Common myeloid progenitor, CD34-positive (primary cell): Measurements from ENCODE around the gene ZFC3H1.
"Not testable (repeated sequence)": the region's sequence is repeated elsewhere in the genome, so short reads cannot be mapped to it uniquely, and the experiment has no call there.

ENCODE experiments used
- CTCF ChIA-PET: fragments of 350-600 bp; sonication (Branson Sonifier 250); formaldehyde crosslinking; loops from one replicate; lab custom pipeline; 2021; ENCODE audit warnings: antibody characterized with exemption; lab: Charles Lee
- POLR2A ChIA-PET: fragments of 350-600 bp; sonication (Branson Sonifier 250); formaldehyde crosslinking; loops from one replicate; lab custom pipeline; 2021; ENCODE audit warnings: antibody characterized with exemption; lab: Charles Lee
- DNase-seq, 3 donors: peaks; one replicate each; pipeline versions ENCODE4 v3.0.0 to v3.0.0-alpha.2; 2013
- H3K27ac ChIP-seq, 2 experiments: 1 replicate in 1 of 2; 2 replicates in 1 of 2; pipeline ENCODE4 v1.7.0; 2013; ENCODE audit warnings: inconsistent platforms in 2 of 2, low read length in 2 of 2, mild to moderate bottlenecking in 2 of 2, low read depth in 1 of 2, moderate library complexity in 1 of 2; ENCODE audit not compliant: severe bottlenecking in 2 of 2, insufficient read depth in 1 of 2, poor library complexity in 1 of 2
- H3K27me3 ChIP-seq, 5 experiments: replicated peaks in 2 of 5; 1 replicate in 3 of 5; 2 replicates in 2 of 5; pipeline versions ENCODE4 v1.6.1 to v1.7.0; 2013; ENCODE audit warnings: low read length in 4 of 5, mild to moderate bottlenecking in 2 of 5, moderate library complexity in 2 of 5, inconsistent platforms in 1 of 5; ENCODE audit not compliant: insufficient read depth in 5 of 5, control insufficient read depth in 4 of 5
- H3K36me3 ChIP-seq, 4 experiments: 1 replicate in 2 of 4; 2 replicates in 2 of 4; pipeline versions ENCODE4 v1.6.1 to v1.7.0; 2013; ENCODE audit warnings: low read length in 3 of 4, control low read depth in 1 of 4, mild to moderate bottlenecking in 1 of 4; ENCODE audit not compliant: control insufficient read depth in 4 of 4, insufficient read depth in 4 of 4
- H3K4me1 ChIP-seq, 4 experiments: 1 replicate in 3 of 4; 2 replicates in 1 of 4; pipeline versions ENCODE4 v1.6.1 to v1.7.1; 2013; ENCODE audit warnings: low read length in 3 of 4, mild to moderate bottlenecking in 3 of 4, control low read depth in 1 of 4, inconsistent platforms in 1 of 4, moderate library complexity in 1 of 4; ENCODE audit not compliant: control insufficient read depth in 4 of 4, insufficient read depth in 4 of 4; ENCODE audit errors: control extremely low read depth in 1 of 4
- H3K4me3 ChIP-seq, 7 experiments: 1 replicate in 4 of 7; 2 replicates in 3 of 7; pipeline versions ENCODE4 v1.5.1 to v1.7.0; 2013; ENCODE audit warnings: mild to moderate bottlenecking in 7 of 7, low read length in 6 of 7, moderate library complexity in 6 of 7, inconsistent platforms in 2 of 7, low read depth in 2 of 7, control low read depth in 1 of 7; ENCODE audit not compliant: insufficient read depth in 4 of 7, control insufficient read depth in 1 of 7; ENCODE audit errors: extremely low read depth in 1 of 7
- H3K9me3 ChIP-seq, 5 experiments: 1 replicate in 4 of 5; 2 replicates in 1 of 5; pipeline versions ENCODE4 v1.6.1 to v1.7.1; 2013; ENCODE audit warnings: low read length in 4 of 5, mild to moderate bottlenecking in 2 of 5, inconsistent platforms in 1 of 5, low read depth in 1 of 5, moderate library complexity in 1 of 5; ENCODE audit not compliant: control insufficient read depth in 4 of 5, insufficient read depth in 2 of 5; ENCODE audit errors: control extremely low read depth in 1 of 5
- WGBS: methylation state at CpG from one replicate; pipeline ENCODE4 v1.1.5; 2013; ENCODE audit not compliant: insufficient coverage; 5-methylcytosine and 5-hydroxymethylcytosine counted together

ZFC3H1 gene

GRCh38 chr12:71688961-71689570 is 25.4 kb upstream of the ZFC3H1 start:
- WGBS: 100% methylated on average over 2 of the region's 5 CpGs
- no peak for DNase-seq
- Histone ChIP-seq H3K4me1 (peaks cover 9 to 33% (median 15%) of the 10 kb centered on the region in 4 experiments), H3K4me3 (no peak overlapping the region), H3K36me3 (peaks cover 0 to 2% (median 0%) of the 10 kb centered on the region in 4 experiments), H3K27ac (no peak overlapping the region), H3K9me3 (no peaks in the 10 kb centered on the region), H3K27me3 (no peaks in the 10 kb centered on the region)
- POLR2A ChIA-PET: no interaction called here
- CTCF ChIA-PET: interaction anchor here (1.1 kb wide), 1 partner anchor 26 kb away, joined by 3 read pairs; the partner anchor contains the start of gene ZFC3H1

- H3K36me3 ChIP-seq, H3K27me3 ChIP-seq, H3K9me3 ChIP-seq, POLR2A ChIA-PET, DNase-seq: not testable (repeated sequence)
- H3K4me1 ChIP-seq: peaks cover 9 to 36% (median 15%) of the 10 kb centered on the region in 4 experiments
- 70% methylated on average over 2 of the region's 11 CpGs for WGBS
- CTCF ChIA-PET: interaction anchor here (0.9 to 5.1 kb wide), 3 partner anchors 23 to 150 kb away, joined by 3 to 37 read pairs (median 30); partner anchors contain the start of genes THAP2 and ZFC3H1
- peak overlapping the region in 5 of 7 experiments; percentile 80 to 90 (median 86) for H3K4me3 ChIP-seq
- H3K27ac ChIP-seq: peak overlapping the region in 1 of 2 experiments; percentile 83
Measured at GRCh38 chr12:71687172-71687571, 23.5 kb upstream of the ZFC3H1 start.

GRCh38 chr12:71686658-71687025 is 23.0 kb upstream of the ZFC3H1 start:
- ChIA-PET POLR2A (interaction anchor here (1.4 to 1.8 kb wide), 2 partner anchors 23 to 68 kb away, joined by 3 to 21 read pairs; partner anchors contain the start of genes RAB21, THAP2 and ZFC3H1), CTCF (interaction anchor here (0.9 to 5.1 kb wide), 4 partner anchors 14 to 151 kb away, joined by 3 to 37 read pairs (median 16); partner anchors contain the start of genes THAP2 and ZFC3H1)
- H3K36me3 ChIP-seq: no peaks in the 10 kb centered on the region
- H3K27me3 ChIP-seq: no peaks in the 10 kb centered on the region
- DNase-seq: peak in 2 of 3 donors; percentile 14 to 46
- no peaks in the 10 kb centered on the region for H3K9me3 ChIP-seq
- WGBS: no CpG with 5 or more reads among the region's 3 CpGs
- peak overlapping the region in 6 of 7 experiments; percentile 80 to 98 (median 86) for H3K4me3 ChIP-seq
- H3K27ac ChIP-seq: peak overlapping the region; percentile 75 to 83
- peaks cover 9 to 36% (median 15%) of the 10 kb centered on the region in 4 experiments for H3K4me1 ChIP-seq

GRCh38 chr12:71685914-71686657 is 22.4 kb upstream of the ZFC3H1 start, which contains the start of gene TMEM19:
Gene TMEM19 (plus strand): TSS chr12:71686082. CDS start chr12:71686681, 599 bp downstream.
- Histone ChIP-seq H3K9me3 (no peaks in the 10 kb centered on the region), H3K4me3 (peak within 1 kb of the TSS; percentile 68 to 98 (median 86)), H3K27ac (peak within 1 kb of the TSS; percentile 75 to 83), H3K27me3 (no peaks in the 10 kb centered on the region), H3K4me1 (peaks cover 9 to 36% (median 15%) of the 10 kb centered on the region in 4 experiments), H3K36me3 (no peaks in the 10 kb centered on the region)
- CTCF ChIA-PET: interaction anchor here (0.7 to 5.1 kb wide), 6 partner anchors 13 to 151 kb away, joined by 3 to 37 read pairs (median 4); partner anchors contain the start of genes THAP2 and ZFC3H1
- WGBS: 0% methylated on average over 29 of the region's 63 CpGs
- DNase-seq: peak; percentile 89 to 92 (median 92)
- POLR2A ChIA-PET: interaction anchor here (1.4 to 1.8 kb wide), 2 partner anchors 22 to 68 kb away, joined by 3 to 21 read pairs; partner anchors contain the start of genes RAB21, THAP2 and ZFC3H1

- no peak for DNase-seq
- no peaks in the 10 kb centered on the region for H3K9me3 ChIP-seq
- peak overlapping the region in 6 of 7 experiments; percentile 80 to 98 (median 86) for H3K4me3 ChIP-seq
- POLR2A ChIA-PET: interaction anchor here (1.4 to 1.8 kb wide), 2 partner anchors 22 to 69 kb away, joined by 3 to 21 read pairs; partner anchors contain the start of genes RAB21, THAP2 and ZFC3H1
- H3K36me3 ChIP-seq: no peaks in the 10 kb centered on the region
- peaks cover 9 to 36% (median 15%) of the 10 kb centered on the region in 4 experiments for H3K4me1 ChIP-seq
- H3K27ac ChIP-seq: peak overlapping the region; percentile 75 to 83
- 91% methylated on average over 13 of the region's 19 CpGs for WGBS
- CTCF ChIA-PET: interaction anchor here (0.7 to 5.1 kb wide), 6 partner anchors 13 to 61 kb away, joined by 3 to 37 read pairs (median 4); partner anchors contain the start of genes THAP2 and ZFC3H1
- H3K27me3 ChIP-seq: no peaks in the 10 kb centered on the region
Measured at GRCh38 chr12:71685312-71685906, 21.8 kb upstream of the ZFC3H1 start.

- Histone ChIP-seq H3K4me3 (peak overlapping the region in 6 of 7 experiments; percentile 2 to 75 (median 52)), H3K9me3 (no peaks in the 10 kb centered on the region), H3K36me3 (no peaks in the 10 kb centered on the region), H3K27me3 (no peaks in the 10 kb centered on the region), H3K4me1 (peaks cover 9 to 36% (median 15%) of the 10 kb centered on the region in 4 experiments), H3K27ac (peak overlapping the region in 1 of 2 experiments; percentile 2)
- WGBS: 28% methylated on average over 2 of the region's 5 CpGs
- peak; percentile 53 to 72 (median 66) for DNase-seq
- POLR2A ChIA-PET: no interaction called here
- CTCF ChIA-PET: interaction anchor here (0.8 to 5.1 kb wide), 3 partner anchors 11 to 62 kb away, joined by 3 to 37 read pairs (median 30); partner anchors contain the start of genes THAP2 and ZFC3H1
Measured at GRCh38 chr12:71684081-71684480, 20.4 kb upstream of the ZFC3H1 start.
